ENCODE measurements around the gene LNX2.

The LNX2 gene

GRCh38 chr13:27599845-27600553 is 20.3 kb downstream of the LNX2 start:
- no peak for TF ChIP-seq CTCF (IDR thresholded peaks at IDR 0.05; ENCODE audit: borderline replicate concordance, control extremely low read depth, extremely low read depth, insufficient read depth, missing control alignments)
- in situ Hi-C loops (cut with MboI; ENCODE audit: low sequenced_read_pairs, unreplicated experiment), result no loop called here
- no peak for DNase-seq (ENCODE audit: low spot score)

- in situ Hi-C loops (cut with MboI; ENCODE audit: low sequenced_read_pairs, unreplicated experiment), result no loop called here
- DNase-seq (ENCODE audit: low spot score), result no peak
- no peak for TF ChIP-seq CTCF (IDR thresholded peaks at IDR 0.05; ENCODE audit: borderline replicate concordance, control extremely low read depth, extremely low read depth, insufficient read depth, missing control alignments)
These were observed 21.2 kb downstream of the LNX2 start for GRCh38 chr13:27599096-27599495.

- no peak for TF ChIP-seq CTCF (IDR thresholded peaks at IDR 0.05; ENCODE audit: borderline replicate concordance, control extremely low read depth, extremely low read depth, insufficient read depth, missing control alignments)
- no peak for DNase-seq (ENCODE audit: low spot score)
- in situ Hi-C loops (cut with MboI; ENCODE audit: low sequenced_read_pairs, unreplicated experiment), result no loop called here
These were observed 25.1 kb downstream of the LNX2 start for GRCh38 chr13:27595055-27595811.

- in situ Hi-C loops (cut with MboI; ENCODE audit: low sequenced_read_pairs, unreplicated experiment), result no loop called here
- DNase-seq (ENCODE audit: low spot score), result no peak
- no peak for TF ChIP-seq CTCF (IDR thresholded peaks at IDR 0.05; ENCODE audit: borderline replicate concordance, control extremely low read depth, extremely low read depth, insufficient read depth, missing control alignments)
These were observed 27.1 kb downstream of the LNX2 start for GRCh38 chr13:27593267-27593666.

GRCh38 chr13:27592865-27593264 is 27.5 kb downstream of the LNX2 start:
- in situ Hi-C loops (cut with MboI; ENCODE audit: low sequenced_read_pairs, unreplicated experiment), result no loop called here

GRCh38 chr13:27588405-27588804 is 31.9 kb downstream of the LNX2 start:
- TF ChIP-seq CTCF (IDR thresholded peaks at IDR 0.05; ENCODE audit: borderline replicate concordance, control extremely low read depth, extremely low read depth, insufficient read depth, missing control alignments), result no peak
- in situ Hi-C loops (cut with MboI; ENCODE audit: low sequenced_read_pairs, unreplicated experiment), result no loop called here
- DNase-seq (ENCODE audit: low spot score), result no peak

More at GRCh38 chr13:27592865-27593264, 27.5 kb downstream of the LNX2 start:
- DNase-seq (ENCODE audit: low spot score), result no peak
- no peak for TF ChIP-seq CTCF (IDR thresholded peaks at IDR 0.05; ENCODE audit: borderline replicate concordance, control extremely low read depth, extremely low read depth, insufficient read depth, missing control alignments)
